GM19035 (cell line): Measurements from ENCODE around the gene GOLPH3.
"Not testable (repeated sequence)": the region's sequence is repeated elsewhere in the genome, so short reads cannot be mapped to it uniquely, and the experiment has no call there.

Experiments
- ATAC-seq: cut with Tn5 transposase; IDR thresholded peaks from one replicate; pipeline ENCODE4 v1.9.1; 2021; ENCODE audit not compliant: unreplicated experiment

GOLPH3 gene

GRCh38 chr5:32172186-32172911, 1.8 kb downstream of the GOLPH3 start:
- ATAC-seq = not testable (repeated sequence)

GRCh38 chr5:32170303-32171151, 3.6 kb downstream of the GOLPH3 start:
- no peak for ATAC-seq

GRCh38 chr5:32168460-32169033, 5.6 kb downstream of the GOLPH3 start:
- ATAC-seq = no peak

GRCh38 chr5:32165597-32165996, 8.5 kb downstream of the GOLPH3 start:
- ATAC-seq = no peak

- peak; percentile 56 for ATAC-seq
Observed at GRCh38 chr5:32163785-32164184, 10.3 kb downstream of the GOLPH3 start.

GRCh38 chr5:32163053-32163452, 11.1 kb downstream of the GOLPH3 start:
- no peak for ATAC-seq

GRCh38 chr5:32160228-32160627, 13.9 kb downstream of the GOLPH3 start:
- no peak for ATAC-seq

- no peak for ATAC-seq
Observed at GRCh38 chr5:32159328-32160072, 14.6 kb downstream of the GOLPH3 start.

GRCh38 chr5:32158679-32158975, 15.5 kb downstream of the GOLPH3 start:
- no peak for ATAC-seq

- no peak for ATAC-seq
Observed at GRCh38 chr5:32157078-32157477, 17.0 kb downstream of the GOLPH3 start.

GRCh38 chr5:32156635-32157034, 17.5 kb downstream of the GOLPH3 start:
- ATAC-seq = no peak

GRCh38 chr5:32155211-32155610, 18.9 kb downstream of the GOLPH3 start:
- no peak for ATAC-seq

GRCh38 chr5:32153723-32154122, 20.4 kb downstream of the GOLPH3 start:
- no peak for ATAC-seq

- no peak for ATAC-seq
Observed at GRCh38 chr5:32151198-32151597, 22.9 kb downstream of the GOLPH3 start.

- no peak for ATAC-seq
Observed at GRCh38 chr5:32150366-32150765, 23.8 kb downstream of the GOLPH3 start.

- ATAC-seq = no peak
Observed at GRCh38 chr5:32147959-32148358, 26.2 kb downstream of the GOLPH3 start.

GRCh38 chr5:32147236-32147635, 26.9 kb downstream of the GOLPH3 start:
- ATAC-seq = no peak

GRCh38 chr5:32145378-32145777, 28.7 kb downstream of the GOLPH3 start:
- no peak for ATAC-seq

- ATAC-seq = no peak
Observed at GRCh38 chr5:32144378-32145207, 29.5 kb downstream of the GOLPH3 start.

GRCh38 chr5:32143617-32144377, 30.3 kb downstream of the GOLPH3 start:
- ATAC-seq = no peak
